DND-41 (cell line): ENCODE measurements around the gene RASGRF2.

Experiments used
- ATAC-seq: fragments of 200-7000 bp; cut with Tn5 transposase; 3 replicates; pipeline ENCODE4 v1.9.1; 2021; ENCODE audit warnings: low read depth; ENCODE audit not compliant: insufficient read depth
- DNase-seq: peaks from one replicate; pipeline ENCODE4 v3.0.0-alpha.2; 2020
- H2AFZ ChIP-seq: 2 replicates; pipeline ENCODE4 v1.6.0; 2012; ENCODE audit warnings: low read depth, low read length
- H3K27ac ChIP-seq: 2 replicates; pipeline ENCODE4 v1.5.1; 2012; ENCODE audit warnings: low read length, inconsistent platforms
- H3K27me3 ChIP-seq: fragments of 200-600 bp; sonication (generic); 2 replicates; pipeline ENCODE4 v1.6.0; 2012; ENCODE audit warnings: low read length, mild to moderate bottlenecking, inconsistent platforms; ENCODE audit not compliant: insufficient read depth, poor library complexity
- H3K36me3 ChIP-seq: 2 replicates; pipeline ENCODE4 v1.5.1; 2012; ENCODE audit warnings: low read length, inconsistent platforms; ENCODE audit not compliant: insufficient read depth
- H3K4me1 ChIP-seq: 2 replicates; pipeline ENCODE4 v1.5.1; 2012; ENCODE audit warnings: mild to moderate bottlenecking, low read length; ENCODE audit not compliant: insufficient read depth
- H3K4me2 ChIP-seq: 2 replicates; pipeline ENCODE4 v1.6.0; 2012; ENCODE audit warnings: mild to moderate bottlenecking, moderate library complexity, low read length, inconsistent platforms; ENCODE audit not compliant: insufficient read depth
- H3K4me3 ChIP-seq, 2 experiments: fragments of 200-600 bp in 1 of 2; shearing (Covaris generic) in 1 of 2; 2 replicates each; pipeline ENCODE4 v1.5.1; 2012 to 2016; ENCODE audit warnings: inconsistent platforms in 2 of 2, low read length in 2 of 2, mild to moderate bottlenecking in 2 of 2, low read depth in 1 of 2, moderate library complexity in 1 of 2
- H3K79me2 ChIP-seq: 2 replicates; pipeline ENCODE4 v1.6.0; 2012; ENCODE audit warnings: low read length, inconsistent platforms; ENCODE audit not compliant: insufficient read depth
- H3K9ac ChIP-seq: 2 replicates; pipeline ENCODE4 v1.6.0; 2012; ENCODE audit warnings: low read depth, mild to moderate bottlenecking, inconsistent platforms, low read length, moderate library complexity
- H3K9me3 ChIP-seq: 2 replicates; pipeline ENCODE4 v1.5.1; 2012; ENCODE audit warnings: low read length, moderate library complexity, mild to moderate bottlenecking, inconsistent platforms; ENCODE audit not compliant: insufficient read depth, severe bottlenecking
- H4K20me1 ChIP-seq: 2 replicates; pipeline ENCODE4 v1.6.0; 2012; ENCODE audit warnings: low read length; ENCODE audit not compliant: insufficient read depth
- CTCF ChIP-seq: IDR thresholded peaks from 2 replicates; pipeline ENCODE4 v1.5.1; 2012; ENCODE audit warnings: borderline replicate concordance, low read length, moderate library complexity, mild to moderate bottlenecking; ENCODE audit not compliant: poor library complexity, severe bottlenecking; ENCODE audit errors: extremely low read depth
- EZH2 ChIP-seq: IDR thresholded peaks from 3 replicates; pipeline ENCODE4 v1.6.1; 2012; ENCODE audit warnings: borderline replicate concordance, low read depth, mild to moderate bottlenecking, moderate library complexity, low read length, inconsistent platforms; ENCODE audit not compliant: severe bottlenecking

RASGRF2 gene

GRCh38 chr5:80928073-80928472 is 32.1 kb upstream of the RASGRF2 start:
- Histone ChIP-seq H3K4me2 (no peak overlapping the region), H3K79me2 (no peaks in the 10 kb centered on the region), H3K4me3 (no peak overlapping the region), H2AFZ (no peak overlapping the region), H3K36me3 (no peaks in the 10 kb centered on the region), H3K27me3 (no peaks in the 10 kb centered on the region), H3K9ac (no peak overlapping the region), H3K4me1 (no peaks in the 10 kb centered on the region), H4K20me1 (no peaks in the 10 kb centered on the region), H3K27ac (no peak overlapping the region), H3K9me3 (no peaks in the 10 kb centered on the region)
- DNase-seq (no peak), ATAC-seq (no peak)
- no peak for TF ChIP-seq EZH2
- no peak for TF ChIP-seq CTCF

GRCh38 chr5:80930940-80931339 is 29.2 kb upstream of the RASGRF2 start:
- H4K20me1 ChIP-seq = no peaks in the 10 kb centered on the region

GRCh38 chr5:80931411-80931810 is 28.8 kb upstream of the RASGRF2 start:
- no peaks in the 10 kb centered on the region for H3K9me3 ChIP-seq
- ATAC-seq (no peak), DNase-seq (no peak)
- H3K27me3 ChIP-seq = no peaks in the 10 kb centered on the region
- no peaks in the 10 kb centered on the region for H3K4me1 ChIP-seq
- H3K36me3 ChIP-seq = no peaks in the 10 kb centered on the region
- H2AFZ ChIP-seq = no peak overlapping the region
- H3K9ac ChIP-seq = no peak overlapping the region
- H3K27ac ChIP-seq = no peak overlapping the region
- TF ChIP-seq EZH2 (no peak), CTCF (no peak)
- no peak overlapping the region for H3K4me3 ChIP-seq
- H3K4me2 ChIP-seq = no peak overlapping the region
- no peaks in the 10 kb centered on the region for H4K20me1 ChIP-seq
- H3K79me2 ChIP-seq = no peaks in the 10 kb centered on the region

More at GRCh38 chr5:80930940-80931339, 29.2 kb upstream of the RASGRF2 start:
- no peak overlapping the region for H3K9ac ChIP-seq
- H3K9me3 ChIP-seq = no peaks in the 10 kb centered on the region
- no peak overlapping the region for H3K27ac ChIP-seq
- H3K4me2 ChIP-seq = no peak overlapping the region
- H3K79me2 ChIP-seq = no peaks in the 10 kb centered on the region
- no peak overlapping the region for H3K4me3 ChIP-seq
- DNase-seq (no peak), ATAC-seq (no peak)
- TF ChIP-seq CTCF = no peak
- no peak for TF ChIP-seq EZH2
- no peak overlapping the region for H2AFZ ChIP-seq
- no peaks in the 10 kb centered on the region for H3K4me1 ChIP-seq
- no peaks in the 10 kb centered on the region for H3K36me3 ChIP-seq
- no peaks in the 10 kb centered on the region for H3K27me3 ChIP-seq

GRCh38 chr5:80933036-80933435 is 27.1 kb upstream of the RASGRF2 start:
- H3K4me1 ChIP-seq = no peaks in the 10 kb centered on the region
- TF ChIP-seq EZH2 (no peak), CTCF (no peak)
- H4K20me1 ChIP-seq = no peaks in the 10 kb centered on the region
- no peaks in the 10 kb centered on the region for H3K36me3 ChIP-seq
- H3K27ac ChIP-seq = no peak overlapping the region
- no peak overlapping the region for H3K4me2 ChIP-seq
- no peak for ATAC-seq
- no peaks in the 10 kb centered on the region for H3K9me3 ChIP-seq
- DNase-seq = no peak
- no peaks in the 10 kb centered on the region for H3K27me3 ChIP-seq
- no peaks in the 10 kb centered on the region for H3K79me2 ChIP-seq
- H3K4me3 ChIP-seq = no peak overlapping the region
- H3K9ac ChIP-seq = no peak overlapping the region
- no peak overlapping the region for H2AFZ ChIP-seq
